ENCODE data around the gene ATP8A1. TPM values are rescaled to one million over a fixed set of nuclear protein-coding genes. Genes with fewer than 3 reads are reported as not detected.

ATP8A1 gene
- total RNA-seq, 2 experiments from 2014 or later: 55.3 to 56.3 TPM

- H3K4me3 Mint-ChIP-seq: no peak overlapping the region
- ATAC-seq (ENCODE audit: low read depth) (no peak), DNase-seq (no peak)
- POLR2A ChIA-PET: no interaction called here
- peaks cover 2% of the 10 kb centered on the region for H3K4me1 Mint-ChIP-seq
- no peak overlapping the region for H3K27ac Mint-ChIP-seq
- H3K9me3 Mint-ChIP-seq: no peaks in the 10 kb centered on the region
- no peaks in the 10 kb centered on the region for H3K27me3 Mint-ChIP-seq
- peaks cover 35% of the 10 kb centered on the region for H3K36me3 Mint-ChIP-seq
Observed at GRCh38 chr4:42531341-42532030, 125.4 kb downstream of the ATP8A1 start.

- Mint-ChIP-seq H3K36me3 (peaks cover 13% of the 10 kb centered on the region), H3K4me3 (no peak overlapping the region), H3K27me3 (no peaks in the 10 kb centered on the region), H3K9me3 (no peaks in the 10 kb centered on the region), H3K4me1 (no peaks in the 10 kb centered on the region), H3K27ac (no peak overlapping the region)
- DNase-seq (no peak), ATAC-seq (ENCODE audit: low read depth) (no peak)
- POLR2A ChIA-PET: no interaction called here
Observed at GRCh38 chr4:42523066-42523718, 133.7 kb downstream of the ATP8A1 start.

- Mint-ChIP-seq H3K27me3 (no peaks in the 10 kb centered on the region), H3K4me3 (no peak overlapping the region), H3K36me3 (peaks cover 12% of the 10 kb centered on the region), H3K4me1 (peaks cover 4% of the 10 kb centered on the region), H3K9me3 (no peaks in the 10 kb centered on the region), H3K27ac (no peak overlapping the region)
- DNase-seq (no peak), ATAC-seq (ENCODE audit: low read depth) (no peak)
- POLR2A ChIA-PET: no interaction called here
Observed at GRCh38 chr4:42519803-42520417, 137.0 kb downstream of the ATP8A1 start.

GRCh38 chr4:42515156-42515884 is 141.6 kb downstream of the ATP8A1 start:
- Mint-ChIP-seq H3K4me3 (no peak overlapping the region), H3K9me3 (no peaks in the 10 kb centered on the region), H3K27ac (no peak overlapping the region), H3K27me3 (no peaks in the 10 kb centered on the region), H3K36me3 (peaks cover 9% of the 10 kb centered on the region), H3K4me1 (peaks cover 4% of the 10 kb centered on the region)
- DNase-seq (no peak), ATAC-seq (ENCODE audit: low read depth) (no peak)
- POLR2A ChIA-PET: no interaction called here

GRCh38 chr4:42513748-42514492 is 143.0 kb downstream of the ATP8A1 start:
- H3K9me3 Mint-ChIP-seq: no peaks in the 10 kb centered on the region
- H3K4me3 Mint-ChIP-seq: no peak overlapping the region
- no peaks in the 10 kb centered on the region for H3K27me3 Mint-ChIP-seq
- H3K4me1 Mint-ChIP-seq: peaks cover 4% of the 10 kb centered on the region
- H3K36me3 Mint-ChIP-seq: peaks cover 12% of the 10 kb centered on the region
- no peak overlapping the region for H3K27ac Mint-ChIP-seq
- no peak for DNase-seq
- POLR2A ChIA-PET: no interaction called here
- no peak for ATAC-seq (ENCODE audit: low read depth)

- DNase-seq (no peak), ATAC-seq (ENCODE audit: low read depth) (no peak)
- Mint-ChIP-seq H3K9me3 (no peaks in the 10 kb centered on the region), H3K36me3 (peaks cover 15% of the 10 kb centered on the region), H3K4me3 (no peak overlapping the region), H3K27me3 (no peaks in the 10 kb centered on the region), H3K4me1 (peaks cover 4% of the 10 kb centered on the region), H3K27ac (no peak overlapping the region)
- POLR2A ChIA-PET: no interaction called here
Observed at GRCh38 chr4:42512226-42512625, 144.7 kb downstream of the ATP8A1 start.

DNA sequence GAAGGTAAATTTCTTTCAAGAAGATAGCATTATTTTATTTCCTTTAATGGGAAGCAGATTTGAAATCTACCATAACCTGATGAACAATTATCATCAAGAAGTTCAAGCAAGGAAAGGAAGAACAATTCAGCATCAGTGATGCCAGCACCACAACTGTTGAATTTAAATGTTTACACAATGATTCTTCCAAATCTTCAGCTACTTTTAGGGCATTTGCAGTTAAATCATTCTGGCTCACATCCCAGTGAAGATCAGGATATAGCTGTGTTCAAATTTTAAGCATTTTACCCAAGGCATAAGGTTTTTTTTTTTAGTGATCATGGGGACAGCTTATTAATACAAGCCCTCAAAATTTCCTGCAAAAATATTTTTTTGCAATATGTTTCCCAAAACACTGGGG is 146.7 kb downstream of the ATP8A1 start:
- H3K27me3 Mint-ChIP-seq: no peaks in the 10 kb centered on the region
- DNase-seq: no peak
- H3K4me1 Mint-ChIP-seq: no peaks in the 10 kb centered on the region
- POLR2A ChIA-PET: no interaction called here
- no peak overlapping the region for H3K27ac Mint-ChIP-seq
- no peaks in the 10 kb centered on the region for H3K9me3 Mint-ChIP-seq
- peaks cover 27% of the 10 kb centered on the region for H3K36me3 Mint-ChIP-seq
- ATAC-seq (ENCODE audit: low read depth): no peak
- no peak overlapping the region for H3K4me3 Mint-ChIP-seq

DNA sequence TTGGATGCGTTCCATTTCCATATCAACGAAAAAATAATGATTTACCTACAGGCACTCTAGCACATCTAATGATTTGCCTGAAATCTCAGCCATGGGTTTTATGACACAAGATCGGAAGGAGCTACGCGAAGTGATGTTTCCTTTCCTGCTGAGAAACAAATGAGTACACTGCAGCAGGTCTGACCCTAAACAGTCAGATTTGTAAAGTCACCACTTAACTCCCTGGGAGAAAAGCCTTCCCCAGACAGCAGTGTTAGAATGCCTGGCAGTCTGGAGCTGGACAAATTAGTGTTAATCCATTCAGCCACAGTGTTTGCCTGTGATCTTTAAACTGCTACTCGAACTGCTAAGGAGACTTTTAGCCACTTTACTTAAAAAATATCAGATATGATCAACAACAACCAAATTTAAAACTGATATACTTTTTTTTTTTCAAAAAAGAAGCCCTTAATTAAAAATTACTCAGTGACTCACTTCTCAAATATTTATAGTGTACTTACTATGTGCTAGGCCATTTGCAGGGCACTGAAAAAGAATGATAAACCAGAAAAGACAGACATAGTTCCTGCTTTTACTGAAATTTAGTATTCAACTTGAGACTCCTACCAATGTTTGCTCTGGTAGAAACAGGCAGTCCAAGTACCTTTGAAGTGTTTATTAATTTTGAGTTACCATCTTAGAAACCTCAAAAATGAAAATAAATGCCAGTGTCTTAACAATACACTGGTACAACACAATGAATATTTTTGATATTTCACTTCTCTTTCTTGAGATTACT is 155.1 kb downstream of the ATP8A1 start:
- Mint-ChIP-seq H3K4me3 (no peak overlapping the region), H3K27me3 (no peaks in the 10 kb centered on the region), H3K36me3 (peaks cover 32% of the 10 kb centered on the region), H3K4me1 (no peaks in the 10 kb centered on the region), H3K27ac (no peak overlapping the region), H3K9me3 (no peaks in the 10 kb centered on the region)
- no peak for DNase-seq
- ATAC-seq (ENCODE audit: low read depth): no peak
- POLR2A ChIA-PET: no interaction called here

DNA sequence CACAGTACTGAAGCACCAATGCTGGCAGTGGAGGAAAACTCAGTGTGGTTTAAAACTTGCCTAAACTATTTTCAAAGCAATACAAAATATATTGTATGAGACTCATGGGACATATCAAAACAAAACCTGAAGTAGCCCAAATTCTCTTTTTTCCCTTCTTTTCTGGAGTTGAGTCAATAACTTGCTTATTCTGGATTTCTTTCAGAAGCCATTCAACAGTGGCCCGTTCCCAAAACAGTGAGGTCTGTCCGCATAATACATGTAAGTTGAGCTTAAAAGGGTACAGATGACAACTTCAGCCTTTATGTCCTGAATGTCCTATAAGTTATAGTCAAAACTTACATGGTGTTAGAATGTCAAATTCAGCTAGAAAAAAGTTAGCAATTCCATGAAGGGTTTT is 158.9 kb downstream of the ATP8A1 start:
- Mint-ChIP-seq H3K27me3 (no peaks in the 10 kb centered on the region), H3K4me3 (no peak overlapping the region), H3K9me3 (no peaks in the 10 kb centered on the region), H3K27ac (no peak overlapping the region), H3K4me1 (no peaks in the 10 kb centered on the region), H3K36me3 (peaks cover 9% of the 10 kb centered on the region)
- POLR2A ChIA-PET: no interaction called here
- no peak for ATAC-seq (ENCODE audit: low read depth)
- no peak for DNase-seq

GRCh38 chr4:42497142-42497910 is 159.6 kb downstream of the ATP8A1 start:
- DNase-seq (no peak), ATAC-seq (ENCODE audit: low read depth) (no peak)
- Mint-ChIP-seq H3K27me3 (no peaks in the 10 kb centered on the region), H3K9me3 (no peaks in the 10 kb centered on the region), H3K36me3 (peaks cover 5% of the 10 kb centered on the region), H3K4me3 (no peak overlapping the region), H3K4me1 (no peaks in the 10 kb centered on the region), H3K27ac (no peak overlapping the region)
- POLR2A ChIA-PET: no interaction called here

DNA sequence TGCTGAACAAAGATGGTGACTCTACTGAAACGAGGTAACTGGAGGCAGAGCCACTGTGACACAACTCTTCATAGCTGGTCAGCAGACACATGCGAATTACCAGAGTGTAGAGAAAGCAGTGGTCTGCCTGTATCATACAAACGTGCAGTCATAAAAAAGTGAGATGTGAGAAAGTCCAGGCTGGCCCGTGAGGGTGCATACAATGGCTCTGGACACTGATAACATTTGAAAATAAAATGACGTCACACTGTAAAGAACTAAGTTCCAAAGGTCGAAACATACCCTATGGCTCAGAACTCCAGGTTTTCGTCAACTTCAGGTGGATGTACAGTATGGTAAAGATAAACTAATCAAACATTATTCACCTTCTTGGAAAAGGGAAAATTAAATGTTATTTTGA is 163.9 kb downstream of the ATP8A1 start:
- Mint-ChIP-seq H3K4me1 (no peaks in the 10 kb centered on the region), H3K4me3 (no peak overlapping the region), H3K27ac (no peak overlapping the region), H3K36me3 (peaks cover 2% of the 10 kb centered on the region), H3K27me3 (no peaks in the 10 kb centered on the region), H3K9me3 (no peaks in the 10 kb centered on the region)
- no peak for DNase-seq
- ATAC-seq (ENCODE audit: low read depth): no peak
- POLR2A ChIA-PET: no interaction called here

DNA sequence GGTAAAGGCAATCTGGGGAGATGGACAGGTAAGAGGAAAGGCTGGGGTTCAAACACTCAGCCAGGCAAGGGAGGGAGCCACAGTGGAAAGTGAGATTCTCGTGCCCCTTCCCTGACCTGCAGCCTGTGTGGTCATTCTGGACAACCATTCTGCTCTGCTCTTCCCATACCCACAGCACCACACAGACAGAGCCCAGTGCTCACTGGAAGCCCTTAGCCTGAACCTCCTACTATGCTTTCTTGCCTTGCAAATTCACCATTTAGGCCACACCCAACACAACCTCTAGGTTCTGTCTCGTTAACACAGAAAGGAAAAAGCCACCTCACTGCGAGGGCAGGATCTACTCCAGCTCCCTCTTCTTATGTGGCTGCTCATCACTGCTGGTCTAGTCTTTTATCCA is 166.9 kb downstream of the ATP8A1 start:
- ATAC-seq (ENCODE audit: low read depth): no peak
- H3K27me3 Mint-ChIP-seq: no peaks in the 10 kb centered on the region
- no peak overlapping the region for H3K27ac Mint-ChIP-seq
- H3K9me3 Mint-ChIP-seq: no peaks in the 10 kb centered on the region
- no peak for DNase-seq
- H3K36me3 Mint-ChIP-seq: no peaks in the 10 kb centered on the region
- H3K4me3 Mint-ChIP-seq: no peak overlapping the region
- POLR2A ChIA-PET: no interaction called here
- H3K4me1 Mint-ChIP-seq: no peaks in the 10 kb centered on the region

Data from activated naive CD8-positive, alpha-beta T cell treated with anti-CD3 and anti-CD28 coated beads, Interleukin-2, amount 10 ng/mL, durations not matched to agents 7 days and 5 days (primary cell).